ENCODE data around the gene CDADC1.
A peak's percentile ranks its signal among the peaks of the same experiment; 100 is the strongest.
"Not testable (repeated sequence)": the region's sequence is repeated elsewhere in the genome, so short reads cannot be mapped to it uniquely, and the experiment has no call there.

The CDADC1 gene

GRCh38 chr13:49288458-49288857 lies 40.7 kb downstream of the CDADC1 start:
- DNase-seq (ENCODE audit: low spot score), result no peak
- Histone ChIP-seq H3K27ac (no peak overlapping the region), H3K4me3 (no peak overlapping the region)
- no peak for TF ChIP-seq CTCF (IDR thresholded peaks at IDR 0.05)

GRCh38 chr13:49292742-49293486 lies 45.2 kb downstream of the CDADC1 start:
- peak overlapping the region; percentile 13 to 17 for H3K27ac ChIP-seq

GRCh38 chr13:49294723-49295122 lies 47.0 kb downstream of the CDADC1 start:
- DNase-seq (ENCODE audit: low spot score); H3K27ac ChIP-seq; H3K4me3 ChIP-seq: not testable (repeated sequence)

More at GRCh38 chr13:49292742-49293486, 45.2 kb downstream of the CDADC1 start:
- peak overlapping the region; percentile 18 for H3K4me3 ChIP-seq
- TF ChIP-seq CTCF (IDR thresholded peaks at IDR 0.05), result no peak
- no peak for DNase-seq (ENCODE audit: low spot score)

GRCh38 chr13:49295244-49295643 lies 47.5 kb downstream of the CDADC1 start:
- no peak overlapping the region for H3K27ac ChIP-seq
- no peak for DNase-seq (ENCODE audit: low spot score)
- no peak for TF ChIP-seq CTCF (IDR thresholded peaks at IDR 0.05)

GRCh38 chr13:49296659-49297058 lies 48.9 kb downstream of the CDADC1 start:
- Histone ChIP-seq H3K4me3 (no peak overlapping the region), H3K27ac (no peak overlapping the region)
- no peak for TF ChIP-seq CTCF (IDR thresholded peaks at IDR 0.05)
- no peak for DNase-seq (ENCODE audit: low spot score)

More at GRCh38 chr13:49295244-49295643, 47.5 kb downstream of the CDADC1 start:
- no peak overlapping the region for H3K4me3 ChIP-seq

GRCh38 chr13:49297338-49297737 lies 49.6 kb downstream of the CDADC1 start:
- Histone ChIP-seq H3K4me3 (no peak overlapping the region), H3K27ac (no peak overlapping the region)
- no peak for TF ChIP-seq CTCF (IDR thresholded peaks at IDR 0.05)
- no peak for DNase-seq (ENCODE audit: low spot score)

GRCh38 chr13:49298416-49298815 lies 50.7 kb downstream of the CDADC1 start:
- H3K27ac ChIP-seq, result no peak overlapping the region
- DNase-seq (ENCODE audit: low spot score), result no peak

More at GRCh38 chr13:49298416-49298815, 50.7 kb downstream of the CDADC1 start:
- no peak overlapping the region for H3K4me3 ChIP-seq
- no peak for TF ChIP-seq CTCF (IDR thresholded peaks at IDR 0.05)

Data from coronary artery (tissue), 2 donors.